ENCODE data around the gene ANXA4. TPM values are rescaled to one million over a fixed set of nuclear protein-coding genes. Genes with fewer than 3 reads are reported as not detected.
"Not testable (repeated sequence)": the region's sequence is repeated elsewhere in the genome, so short reads cannot be mapped to it uniquely, and the experiment has no call there.

The ANXA4 gene
- total and polyA plus RNA-seq, 4 experiments from 2014 or later: 22.3 to 30.8 (median 25.9) TPM

DNA sequence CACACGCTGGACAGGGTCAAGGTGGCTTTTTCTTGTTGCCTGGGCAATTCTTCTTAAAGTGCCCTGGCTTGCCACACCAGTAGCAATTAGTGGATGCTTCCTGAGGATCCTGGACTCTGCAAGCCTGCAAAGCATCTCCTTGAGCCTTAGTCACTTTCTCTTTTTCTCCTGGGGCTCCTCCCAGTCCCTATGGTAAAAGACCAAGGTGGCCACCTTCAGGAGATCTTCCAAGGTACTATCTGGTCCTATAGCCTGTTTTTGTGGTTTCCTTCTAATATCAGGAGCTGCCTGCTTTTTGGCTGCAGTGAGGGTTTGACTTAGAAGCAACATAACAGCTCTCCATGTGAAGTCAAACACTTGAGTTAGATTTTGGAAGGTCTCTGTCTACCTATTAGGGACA, 54.2 kb downstream of the ANXA4 start:
- H3K9me3 ChIP-seq (ENCODE audit: control insufficient read depth in 1 of 2, low read length in 2 of 2): no peaks in the 10 kb centered on the region
- no peak overlapping the region for H3K27ac Mint-ChIP-seq
- no peak overlapping the region for H3K4me3 Mint-ChIP-seq
- ChIA-PET CTCF (ENCODE audit: partially characterized antibody) (interaction anchor here (1.0 kb wide), 1 partner anchor 71 kb away, joined by 3 read pairs; no protein-coding TSS in a partner anchor), POLR2A (ENCODE audit: partially characterized antibody) (no interaction called here)
- no peaks in the 10 kb centered on the region for H3K27me3 Mint-ChIP-seq
- no peak for DNase-seq
- H3K36me3 Mint-ChIP-seq: no peaks in the 10 kb centered on the region
- no peak overlapping the region for H3K27ac ChIP-seq (ENCODE audit: low read depth, low read length)
- no peak overlapping the region for H3K4me3 ChIP-seq (ENCODE audit: low read length in 2 of 2)
- no peaks in the 10 kb centered on the region for H3K9me3 Mint-ChIP-seq
- H3K4me1 Mint-ChIP-seq: peaks cover 0 to 4% (median under 1%) of the 10 kb centered on the region in 4 donors
- no peaks in the 10 kb centered on the region for H3K4me1 ChIP-seq (ENCODE audit: insufficient read depth, low read length)
- intact Hi-C loops (cut with micrococcal nuclease): no loop called here
- no peaks in the 10 kb centered on the region for H3K36me3 ChIP-seq (ENCODE audit: insufficient read depth, low read length)
- H3K27me3 ChIP-seq (ENCODE audit: insufficient read depth, low read length): no peaks in the 10 kb centered on the region

GRCh38 chr2:69797235-69797634, 55.3 kb downstream of the ANXA4 start:
- no peak overlapping the region for H3K4me3 Mint-ChIP-seq
- intact Hi-C loops (cut with micrococcal nuclease): no loop called here
- H3K27me3 ChIP-seq (ENCODE audit: insufficient read depth, low read length): no peaks in the 10 kb centered on the region
- no peaks in the 10 kb centered on the region for H3K9me3 Mint-ChIP-seq
- no peaks in the 10 kb centered on the region for H3K9me3 ChIP-seq (ENCODE audit: control insufficient read depth in 1 of 2, low read length in 2 of 2)
- no peaks in the 10 kb centered on the region for H3K36me3 Mint-ChIP-seq
- H3K4me1 ChIP-seq (ENCODE audit: insufficient read depth, low read length): no peaks in the 10 kb centered on the region
- no peak overlapping the region for H3K27ac ChIP-seq (ENCODE audit: low read depth, low read length)
- no peaks in the 10 kb centered on the region for H3K36me3 ChIP-seq (ENCODE audit: insufficient read depth, low read length)
- H3K27me3 Mint-ChIP-seq: no peaks in the 10 kb centered on the region
- CTCF ChIA-PET (ENCODE audit: partially characterized antibody): no interaction called here
- H3K27ac Mint-ChIP-seq: no peak overlapping the region
- peaks cover 0 to 9% (median 4%) of the 10 kb centered on the region in 4 donors for H3K4me1 Mint-ChIP-seq
- H3K4me3 ChIP-seq (ENCODE audit: low read length in 2 of 2): no peak overlapping the region
- no peak for DNase-seq
- POLR2A ChIA-PET (ENCODE audit: partially characterized antibody): no interaction called here

- H3K27ac Mint-ChIP-seq: no peak overlapping the region
- DNase-seq: no peak
- no peaks in the 10 kb centered on the region for H3K9me3 Mint-ChIP-seq
- Histone ChIP-seq H3K9me3 (ENCODE audit: control insufficient read depth in 1 of 2, low read length in 2 of 2) (no peaks in the 10 kb centered on the region), H3K27ac (ENCODE audit: low read depth, low read length) (no peak overlapping the region), H3K36me3 (ENCODE audit: insufficient read depth, low read length) (no peaks in the 10 kb centered on the region), H3K4me1 (ENCODE audit: insufficient read depth, low read length) (no peaks in the 10 kb centered on the region), H3K4me3 (ENCODE audit: low read length in 2 of 2) (no peak overlapping the region), H3K27me3 (ENCODE audit: insufficient read depth, low read length) (no peaks in the 10 kb centered on the region)
- intact Hi-C loops (cut with micrococcal nuclease): no loop called here
- CTCF ChIA-PET (ENCODE audit: partially characterized antibody): no interaction called here
- POLR2A ChIA-PET (ENCODE audit: partially characterized antibody): no interaction called here
- H3K4me1 Mint-ChIP-seq: peaks cover 0 to 10% (median 4%) of the 10 kb centered on the region in 4 donors
- H3K27me3 Mint-ChIP-seq: no peaks in the 10 kb centered on the region
- no peaks in the 10 kb centered on the region for H3K36me3 Mint-ChIP-seq
- no peak overlapping the region for H3K4me3 Mint-ChIP-seq
These were observed 55.9 kb downstream of the ANXA4 start for GRCh38 chr2:69797836-69798289.

DNA sequence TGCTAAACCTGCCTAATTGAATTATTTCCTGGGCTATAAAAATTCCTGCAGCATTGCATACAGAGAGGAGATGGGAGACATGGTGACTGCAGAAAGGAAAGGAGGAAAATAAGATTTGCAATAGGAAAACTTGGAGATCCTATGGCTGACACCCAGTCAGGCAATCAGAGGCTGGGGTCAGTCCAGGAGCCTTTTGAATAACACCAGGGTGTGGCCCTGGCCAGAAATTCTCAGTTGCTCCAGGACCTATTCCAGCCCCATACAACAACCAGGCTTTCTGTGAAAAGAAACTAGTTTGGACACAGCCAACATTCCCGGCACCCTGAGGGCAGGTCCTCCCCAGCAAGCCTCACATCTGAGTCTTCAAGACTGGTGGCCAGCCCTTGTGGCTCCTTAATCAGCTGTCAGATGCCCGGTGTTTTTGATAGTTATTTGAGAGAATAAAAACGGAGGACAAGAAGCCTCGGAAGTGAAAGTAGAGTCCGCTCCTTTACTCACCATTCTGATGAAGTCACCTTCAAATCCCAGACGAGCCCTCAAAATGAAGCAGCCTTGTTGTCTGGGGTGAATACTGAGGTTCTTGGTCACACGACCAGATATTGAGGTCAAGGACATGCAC, 56.5 kb downstream of the ANXA4 start:
- no peaks in the 10 kb centered on the region for H3K4me1 ChIP-seq (ENCODE audit: insufficient read depth, low read length)
- H3K9me3 Mint-ChIP-seq: no peaks in the 10 kb centered on the region
- H3K4me3 Mint-ChIP-seq: no peak overlapping the region
- no peaks in the 10 kb centered on the region for H3K27me3 ChIP-seq (ENCODE audit: insufficient read depth, low read length)
- H3K4me3 ChIP-seq (ENCODE audit: low read length in 2 of 2): no peak overlapping the region
- DNase-seq: no peak
- no peaks in the 10 kb centered on the region for H3K36me3 Mint-ChIP-seq
- H3K4me1 Mint-ChIP-seq: peaks cover 1 to 14% (median 6%) of the 10 kb centered on the region in 4 donors
- POLR2A ChIA-PET (ENCODE audit: partially characterized antibody): no interaction called here
- no peaks in the 10 kb centered on the region for H3K36me3 ChIP-seq (ENCODE audit: insufficient read depth, low read length)
- H3K27ac Mint-ChIP-seq: no peak overlapping the region
- H3K27ac ChIP-seq (ENCODE audit: low read depth, low read length): no peak overlapping the region
- H3K27me3 Mint-ChIP-seq: no peaks in the 10 kb centered on the region
- intact Hi-C loops (cut with micrococcal nuclease): no loop called here
- CTCF ChIA-PET (ENCODE audit: partially characterized antibody): interaction anchor here (1.7 to 2.1 kb wide), 2 partner anchors 18 to 74 kb away, joined by 7 to 9 read pairs; no protein-coding TSS in a partner anchor
- no peaks in the 10 kb centered on the region for H3K9me3 ChIP-seq (ENCODE audit: control insufficient read depth in 1 of 2, low read length in 2 of 2)

- ChIA-PET CTCF (ENCODE audit: partially characterized antibody) (interaction anchor here (1.0 to 2.1 kb wide), 4 partner anchors 13 to 233 kb away, joined by 3 to 9 read pairs (median 6); no protein-coding TSS in a partner anchor), POLR2A (ENCODE audit: partially characterized antibody) (no interaction called here)
- no peaks in the 10 kb centered on the region for H3K27me3 ChIP-seq (ENCODE audit: insufficient read depth, low read length)
- H3K4me1 ChIP-seq (ENCODE audit: insufficient read depth, low read length): no peaks in the 10 kb centered on the region
- no peak for DNase-seq
- no peaks in the 10 kb centered on the region for H3K9me3 Mint-ChIP-seq
- H3K4me3 Mint-ChIP-seq: no peak overlapping the region
- H3K9me3 ChIP-seq (ENCODE audit: control insufficient read depth in 1 of 2, low read length in 2 of 2): no peaks in the 10 kb centered on the region
- H3K4me3 ChIP-seq (ENCODE audit: low read length in 2 of 2): no peak overlapping the region
- H3K36me3 ChIP-seq (ENCODE audit: insufficient read depth, low read length): no peaks in the 10 kb centered on the region
- no peaks in the 10 kb centered on the region for H3K27me3 Mint-ChIP-seq
- intact Hi-C loops (cut with micrococcal nuclease): no loop called here
- H3K27ac Mint-ChIP-seq: no peak overlapping the region
- H3K36me3 Mint-ChIP-seq: peaks cover 0 to 1% of the 10 kb centered on the region in 2 donors
- H3K27ac ChIP-seq (ENCODE audit: low read depth, low read length): no peak overlapping the region
- peaks cover 5 to 18% (median 9%) of the 10 kb centered on the region in 4 donors for H3K4me1 Mint-ChIP-seq
These were observed 57.1 kb downstream of the ANXA4 start for GRCh38 chr2:69798909-69799526.

GRCh38 chr2:69801745-69802290, 59.9 kb downstream of the ANXA4 start:
- H3K27me3 ChIP-seq (ENCODE audit: insufficient read depth, low read length): no peaks in the 10 kb centered on the region
- H3K27ac Mint-ChIP-seq: peak overlapping the region in 1 of 7 donors; percentile 23
- H3K4me1 ChIP-seq (ENCODE audit: insufficient read depth, low read length): peaks cover 6% of the 10 kb centered on the region

DNA sequence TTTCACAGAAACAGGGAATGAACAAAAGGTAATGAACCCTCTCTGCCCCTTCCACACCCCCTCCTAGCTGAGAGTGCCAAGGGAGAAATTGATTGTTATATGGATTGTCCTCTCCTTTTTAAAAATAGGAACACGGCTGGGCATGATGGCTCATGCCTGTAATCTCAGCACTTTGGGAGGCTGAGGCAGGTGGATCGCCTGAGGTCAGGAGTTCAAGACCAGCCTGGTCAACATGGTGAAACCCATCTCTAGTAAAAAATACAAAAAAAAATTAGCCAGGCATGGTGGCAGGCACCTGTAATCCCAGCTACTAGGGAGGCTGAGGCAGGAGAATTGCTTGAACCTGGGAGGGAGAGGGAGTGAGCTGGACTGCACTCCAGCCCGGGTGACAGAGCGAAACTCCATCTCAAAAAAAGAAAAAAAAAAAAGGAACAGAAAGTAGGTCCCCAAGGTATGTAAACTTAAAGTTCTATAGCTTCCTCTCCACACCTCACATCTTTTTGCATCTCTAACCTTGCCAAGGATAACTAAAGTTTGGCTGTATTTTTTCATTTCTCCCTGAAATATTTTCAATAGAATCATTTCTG, 60.9 kb downstream of the ANXA4 start:
- H3K4me1 ChIP-seq (ENCODE audit: insufficient read depth, low read length); H3K4me3 ChIP-seq (ENCODE audit: low read length in 2 of 2); H3K4me3 Mint-ChIP-seq; DNase-seq; H3K27me3 ChIP-seq (ENCODE audit: insufficient read depth, low read length); H3K27ac ChIP-seq (ENCODE audit: low read depth, low read length); H3K9me3 ChIP-seq (ENCODE audit: control insufficient read depth in 1 of 2, low read length in 2 of 2); H3K27me3 Mint-ChIP-seq; H3K36me3 Mint-ChIP-seq; H3K27ac Mint-ChIP-seq; H3K9me3 Mint-ChIP-seq; intact Hi-C loops (cut with micrococcal nuclease); H3K36me3 ChIP-seq (ENCODE audit: insufficient read depth, low read length): not testable (repeated sequence)
- H3K4me1 Mint-ChIP-seq: peaks cover 9 to 25% (median 14%) of the 10 kb centered on the region in 4 donors
- POLR2A ChIA-PET (ENCODE audit: partially characterized antibody): interaction anchor here (0.6 to 0.8 kb wide), 2 partner anchors 12 to 13 kb away, joined by 3 read pairs; no protein-coding TSS in a partner anchor
- CTCF ChIA-PET (ENCODE audit: partially characterized antibody): interaction anchor here (1.6 to 6.7 kb wide), 3 partner anchors 9 to 78 kb away, joined by 6 to 39 read pairs (median 6); no protein-coding TSS in a partner anchor

More at GRCh38 chr2:69801745-69802290, 59.9 kb downstream of the ANXA4 start:
- peaks cover 5 to 9% of the 10 kb centered on the region in 2 donors for H3K36me3 Mint-ChIP-seq
- POLR2A ChIA-PET (ENCODE audit: partially characterized antibody): interaction anchor here (0.8 kb wide), 1 partner anchor 13 kb away, joined by 3 read pairs; no protein-coding TSS in a partner anchor
- no peak for DNase-seq
- Histone ChIP-seq H3K9me3 (ENCODE audit: control insufficient read depth in 1 of 2, low read length in 2 of 2) (no peaks in the 10 kb centered on the region), H3K4me3 (ENCODE audit: low read length in 2 of 2) (no peak overlapping the region), H3K36me3 (ENCODE audit: insufficient read depth, low read length) (peaks cover 3% of the 10 kb centered on the region), H3K27ac (ENCODE audit: low read depth, low read length) (no peak overlapping the region)
- H3K27me3 Mint-ChIP-seq: no peaks in the 10 kb centered on the region
- H3K9me3 Mint-ChIP-seq: no peaks in the 10 kb centered on the region
- intact Hi-C loops (cut with micrococcal nuclease): no loop called here
- H3K4me3 Mint-ChIP-seq: peak overlapping the region in 1 of 8 donors; percentile 41
- peaks cover 9 to 25% (median 14%) of the 10 kb centered on the region in 4 donors for H3K4me1 Mint-ChIP-seq
- CTCF ChIA-PET (ENCODE audit: partially characterized antibody): interaction anchor here (6.7 kb wide), 1 partner anchor 15 kb away, joined by 39 read pairs; no protein-coding TSS in a partner anchor

Measured in CD4-positive, alpha-beta memory T cell (primary cell).